A549 (cell line): Measurements from ENCODE around the gene FOS. TPM values are rescaled to one million over a fixed set of nuclear protein-coding genes. Genes with fewer than 3 reads are reported as not detected.

ENCODE experiments used
- ATAC-seq, 2 experiments: fragments of 200-7000 bp in 1 of 2; fragments of >200 bp in 1 of 2; cut with Nextera tagmentation in 1 of 2; cut with Tn5 transposase in 1 of 2; 3 replicates each; pipeline versions ENCODE4 v1.8.0 to v1.9.1; 2018 to 2020; ENCODE audit warnings: mild to moderate bottlenecking in 1 of 2, moderate library complexity in 1 of 2
- CTCF ChIA-PET: fragments of 300-600 bp; sonication (Branson Sonifier 250); formaldehyde crosslinking; extraction: SDS; loops from one replicate; lab custom pipeline; 2021; ENCODE audit warnings: antibody characterized with exemption, inconsistent platforms; lab: Yijun Ruan, JAX
- POLR2A ChIA-PET: fragments of 350-600 bp; formaldehyde crosslinking; extraction: SDS; loops from one replicate; lab custom pipeline; 2021; ENCODE audit warnings: antibody characterized with exemption, inconsistent platforms; lab: Yijun Ruan, JAX
- DNase-seq, 2 experiments: peaks; one replicate each; pipeline versions ENCODE4 v3.0.0 to v3.0.0-alpha.2; 2011 to 2016; ENCODE audit warnings: low read depth in 1 of 2, low spot score in 1 of 2
- FAIRE-seq: peaks from 2 replicates; lab custom pipeline; 2011; peaks lifted over from hg19 to GRCh38; lab: Jason Lieb, UNC
- H3K27ac ChIP-seq, 2 experiments: fragments of >200 bp; sonication (Bioruptor Twin); formaldehyde crosslinking; 3 replicates each; pipeline ENCODE4 v1.5.1; 2016 to 2017
- H3K4me1 ChIP-seq: fragments of >200 bp; sonication (Bioruptor Twin); formaldehyde crosslinking; 3 replicates; pipeline ENCODE4 v1.6.1; 2016
- H3K4me2 ChIP-seq: fragments of >200 bp; sonication (Bioruptor Twin); formaldehyde crosslinking; 3 replicates; pipeline ENCODE4 v1.6.1; 2016
- H3K4me3 ChIP-seq: fragments of >200 bp; sonication (Bioruptor Twin); formaldehyde crosslinking; 3 replicates; pipeline ENCODE4 v1.5.1; 2016
- H3K9me3 ChIP-seq: fragments of >200 bp; sonication (Bioruptor Twin); formaldehyde crosslinking; 3 replicates; pipeline ENCODE4 v1.6.1; 2016
- ATOH8 ChIP-seq: fragments of 250-450 bp; sonication (Bioruptor Pico); IDR thresholded peaks from 2 replicates; pipeline ENCODE4 v1.5.0; 2020; ENCODE audit warnings: low read depth, mild to moderate bottlenecking, moderate library complexity
- BHLHE40 ChIP-seq: IDR thresholded peaks from 2 replicates; pipeline ENCODE4 v1.6.1; 2012; ENCODE audit warnings: low read depth, low read length, inconsistent platforms
- CBX2 ChIP-seq: fragments of 200-600 bp; sonication (generic); IDR thresholded peaks from 2 replicates; pipeline ENCODE4 v1.6.1; 2016; ENCODE audit warnings: low read depth, mild to moderate bottlenecking, borderline replicate concordance
- CBX8 ChIP-seq: fragments of 200-600 bp; sonication (generic); IDR thresholded peaks from 2 replicates; pipeline ENCODE4 v1.6.1; 2016
- CEBPB ChIP-seq, 2 experiments: fragments of >200 bp in 1 of 2; sonication (Bioruptor Twin) in 1 of 2; formaldehyde crosslinking in 1 of 2; IDR thresholded peaks; 2 replicates each; pipeline ENCODE4 v1.6.1; 2012 to 2016
- CHD2 ChIP-seq: fragments of 150-350 bp; IDR thresholded peaks from 2 replicates; pipeline ENCODE4 v1.6.1; 2014; ENCODE audit warnings: low read length; ENCODE audit not compliant: partially characterized antibody
- CHD4 ChIP-seq: fragments of 200-600 bp; sonication (generic); IDR thresholded peaks from 2 replicates; pipeline ENCODE4 v1.6.1; 2016; ENCODE audit warnings: antibody characterized with exemption, mild to moderate bottlenecking, borderline replicate concordance
- E2F6 ChIP-seq: IDR thresholded peaks from 2 replicates; pipeline ENCODE4 v1.6.1; 2012; ENCODE audit warnings: low read depth, borderline replicate concordance
- EHMT2 ChIP-seq: fragments of 200-600 bp; sonication (generic); IDR thresholded peaks from 2 replicates; pipeline ENCODE4 v1.6.1; 2016; ENCODE audit warnings: antibody characterized with exemption, low read depth, mild to moderate bottlenecking, moderate library complexity
- EP300 ChIP-seq, 2 experiments: fragments of >200 bp; sonication (Bioruptor Twin); formaldehyde crosslinking; IDR thresholded peaks; 2 replicates in 1 of 2; 3 replicates in 1 of 2; pipeline ENCODE4 v1.6.1; 2016 to 2017
- FOSB ChIP-seq: fragments of 250-450 bp; sonication (Bioruptor Pico); IDR thresholded peaks from 2 replicates; pipeline ENCODE4 v1.5.0; 2020; ENCODE audit warnings: mild to moderate bottlenecking, moderate library complexity
- FOXS1 ChIP-seq: fragments of 250-450 bp; sonication (Bioruptor Pico); IDR thresholded peaks from 2 replicates; pipeline ENCODE4 v1.5.0; 2020; ENCODE audit warnings: mild to moderate bottlenecking, moderate library complexity
- GATA3 ChIP-seq: IDR thresholded peaks from 2 replicates; pipeline ENCODE4 v1.6.1; 2012; ENCODE audit warnings: borderline replicate concordance
- HES2 ChIP-seq: fragments of >200 bp; sonication (Bioruptor Twin); formaldehyde crosslinking; IDR thresholded peaks from 2 replicates; pipeline ENCODE4 v1.6.1; 2016
- JUNB ChIP-seq: fragments of >200 bp; sonication (Bioruptor Twin); formaldehyde crosslinking; IDR thresholded peaks from 2 replicates; pipeline ENCODE4 v1.6.1; 2016
- KDM1A ChIP-seq: fragments of 200-600 bp; sonication (generic); IDR thresholded peaks from 2 replicates; pipeline ENCODE4 v1.6.1; 2016; ENCODE audit warnings: low read depth, mild to moderate bottlenecking
- MAFK ChIP-seq: fragments of 450-650 bp; IDR thresholded peaks from 2 replicates; pipeline ENCODE4 v1.6.1; 2014; ENCODE audit not compliant: partially characterized antibody
- MYC ChIP-seq: IDR thresholded peaks from 2 replicates; pipeline ENCODE4 v1.6.1; 2012; ENCODE audit warnings: mild to moderate bottlenecking, inconsistent platforms, low read length, improper control_type of control experiment, borderline replicate concordance
- NFE2L2 ChIP-seq: fragments of 150-350 bp; conservative IDR thresholded peaks from 2 replicates; pipeline ENCODE4 v1.6.1; 2014; ENCODE audit warnings: low read length
- NR3C1 ChIP-seq: fragments of >200 bp; sonication (Bioruptor Twin); formaldehyde crosslinking; IDR thresholded peaks from 3 replicates; pipeline ENCODE4 v1.6.1; 2017
- RAD21 ChIP-seq, 2 experiments: fragments of >200 bp in 1 of 2; sonication (Bioruptor Twin) in 1 of 2; formaldehyde crosslinking in 1 of 2; IDR thresholded peaks in 1 of 2; conservative IDR thresholded peaks in 1 of 2; 2 replicates in 1 of 2; 3 replicates in 1 of 2; pipeline ENCODE4 v1.6.1; 2012 to 2018; ENCODE audit warnings: inconsistent platforms in 1 of 2
- RARB ChIP-seq: fragments of 250-450 bp; sonication (Bioruptor Pico); IDR thresholded peaks from 2 replicates; pipeline ENCODE4 v1.8.0; 2021; ENCODE audit warnings: mild to moderate bottlenecking, moderate library complexity
- RFX5 ChIP-seq: fragments of 450-650 bp; IDR thresholded peaks from 2 replicates; pipeline ENCODE4 v1.7.1; 2014; ENCODE audit warnings: antibody characterized with exemption, mild to moderate bottlenecking, moderate library complexity
- ZSCAN20 ChIP-seq: fragments of 250-450 bp; sonication (Bioruptor Pico); IDR thresholded peaks from 2 replicates; pipeline ENCODE4 v1.8.0; 2022; ENCODE audit warnings: mild to moderate bottlenecking, moderate library complexity
- WGBS: methylation state at CpG from one replicate; pipeline ENCODE4 v1.1.6; 2017; ENCODE audit errors: missing lambda C conversion rate; 5-methylcytosine and 5-hydroxymethylcytosine counted together
- polyA plus RNA-seq, 4 experiments: library from polyadenylated mRNA; depleted of rRNA in 3 of 4; stranded (reverse); fragments of >200 nt; fragmentation: RNase III in 1 of 4; extraction: RNeasy Plus Mini Kit Qiagen cat#74134 plus additional on column Dnase treatment in 1 of 4; gene quantifications; 2 replicates in 3 of 4; 3 replicates in 1 of 4; pipeline ENCODE4 v1.2.3, GENCODE V29; 2011 to 2017
- TF ChIP-seq, protein P1 (sequence below): fragments of 250-450 bp; sonication (Bioruptor Pico); IDR thresholded peaks from 2 replicates; pipeline ENCODE4 v1.5.0; 2021; ENCODE audit warnings: mild to moderate bottlenecking, moderate library complexity, borderline replicate concordance
- TF ChIP-seq, protein P2 (sequence below): fragments of 150-350 bp; IDR thresholded peaks from 2 replicates; pipeline ENCODE4 v1.6.1; 2014; ENCODE audit warnings: low read depth, mild to moderate bottlenecking, low read length
- TF ChIP-seq, protein P3 (sequence below): fragments of >200 bp; sonication (Bioruptor Twin); formaldehyde crosslinking; IDR thresholded peaks from 3 replicates; pipeline ENCODE4 v1.6.1; 2016

The FOS gene
- polyA plus RNA-seq, 2 of the 4 experiments (the other 2 are of a cell fraction): 4.2 to 256 TPM

DNA sequence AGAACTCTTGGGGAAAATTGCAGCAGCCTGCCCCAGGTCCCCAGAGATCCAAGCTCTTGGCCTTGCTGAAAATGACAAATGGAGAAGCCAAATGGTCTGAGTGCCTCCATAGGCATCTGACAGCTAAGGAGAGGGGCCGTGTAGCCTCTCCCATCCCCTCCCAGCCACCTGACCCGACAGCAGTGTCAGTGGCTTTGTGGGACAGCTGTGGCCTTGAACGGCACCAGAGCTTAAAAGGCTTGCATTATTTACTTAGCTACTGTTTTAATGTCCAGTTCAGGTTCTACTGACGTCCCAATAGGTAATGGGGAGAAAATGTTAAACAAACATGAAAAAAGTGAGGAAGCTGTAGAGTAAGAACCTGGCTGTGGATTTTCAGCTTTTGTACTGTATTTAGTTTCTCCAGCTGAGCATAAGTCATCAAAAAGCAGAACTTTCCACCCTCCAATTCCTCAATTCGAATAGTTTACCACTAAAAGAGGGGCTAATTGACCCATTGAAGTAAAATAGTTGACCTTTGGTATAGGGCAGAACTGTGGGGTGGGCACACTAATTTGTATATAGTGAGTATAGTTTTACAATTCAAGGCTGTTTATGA lies 50.0 kb downstream of the FOS start:
- DNase-seq (no peak), ATAC-seq (no peak)
- no peak overlapping the region for H3K4me2 ChIP-seq
- H3K9me3 ChIP-seq: no peaks in the 10 kb centered on the region
- POLR2A ChIA-PET: no interaction called here
- no peak overlapping the region for H3K4me3 ChIP-seq
- 33% methylated on average over 5 of the region's 5 CpGs for WGBS
- no peak overlapping the region for H3K27ac ChIP-seq
- TF ChIP-seq EP300 (IDR thresholded peaks at IDR 0.05): no peak
- no peak for TF ChIP-seq NR3C1
- no peak for TF ChIP-seq CBX8
- no peak for TF ChIP-seq E2F6
- TF ChIP-seq, protein P1, sequence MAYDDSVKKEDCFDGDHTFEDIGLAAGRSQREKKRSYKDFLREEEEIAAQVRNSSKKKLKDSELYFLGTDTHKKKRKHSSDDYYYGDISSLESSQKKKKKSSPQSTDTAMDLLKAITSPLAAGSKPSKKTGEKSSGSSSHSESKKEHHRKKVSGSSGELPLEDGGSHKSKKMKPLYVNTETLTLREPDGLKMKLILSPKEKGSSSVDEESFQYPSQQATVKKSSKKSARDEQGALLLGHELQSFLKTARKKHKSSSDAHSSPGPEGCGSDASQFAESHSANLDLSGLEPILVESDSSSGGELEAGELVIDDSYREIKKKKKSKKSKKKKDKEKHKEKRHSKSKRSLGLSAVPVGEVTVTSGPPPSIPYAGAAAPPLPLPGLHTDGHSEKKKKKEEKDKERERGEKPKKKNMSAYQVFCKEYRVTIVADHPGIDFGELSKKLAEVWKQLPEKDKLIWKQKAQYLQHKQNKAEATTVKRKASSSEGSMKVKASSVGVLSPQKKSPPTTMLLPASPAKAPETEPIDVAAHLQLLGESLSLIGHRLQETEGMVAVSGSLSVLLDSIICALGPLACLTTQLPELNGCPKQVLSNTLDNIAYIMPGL (CRISPR knock-in tag): no peak
- TF ChIP-seq KDM1A: no peak
- no peak for TF ChIP-seq HES2
- no peak for TF ChIP-seq FOXS1 (CRISPR knock-in tag)
- no peak for TF ChIP-seq JUNB
- no peak for TF ChIP-seq RFX5
- TF ChIP-seq, all 56 proteins: peak for 0
- FAIRE-seq: no peak
- CTCF ChIA-PET: interaction anchor here (0.6 to 2.1 kb wide), 7 partner anchors 10 to 1426 kb away, joined by 3 to 9 read pairs (median 5); no protein-coding TSS in a partner anchor
- H3K4me1 ChIP-seq: no peaks in the 10 kb centered on the region

GRCh38 chr14:75329369-75329768 lies 50.7 kb downstream of the FOS start:
- H3K4me3 ChIP-seq: no peak overlapping the region
- ATAC-seq: no peak
- no peak overlapping the region for H3K4me2 ChIP-seq
- TF ChIP-seq NFE2L2 (no peak), ATOH8 (CRISPR knock-in tag) (no peak), ZSCAN20 (CRISPR knock-in tag) (no peak)
- TF ChIP-seq, protein P2, sequence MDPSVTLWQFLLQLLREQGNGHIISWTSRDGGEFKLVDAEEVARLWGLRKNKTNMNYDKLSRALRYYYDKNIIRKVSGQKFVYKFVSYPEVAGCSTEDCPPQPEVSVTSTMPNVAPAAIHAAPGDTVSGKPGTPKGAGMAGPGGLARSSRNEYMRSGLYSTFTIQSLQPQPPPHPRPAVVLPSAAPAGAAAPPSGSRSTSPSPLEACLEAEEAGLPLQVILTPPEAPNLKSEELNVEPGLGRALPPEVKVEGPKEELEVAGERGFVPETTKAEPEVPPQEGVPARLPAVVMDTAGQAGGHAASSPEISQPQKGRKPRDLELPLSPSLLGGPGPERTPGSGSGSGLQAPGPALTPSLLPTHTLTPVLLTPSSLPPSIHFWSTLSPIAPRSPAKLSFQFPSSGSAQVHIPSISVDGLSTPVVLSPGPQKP: no peak
- TF ChIP-seq, all 56 proteins: peak for 0
- FAIRE-seq (no peak), DNase-seq (no peak)
- Histone ChIP-seq H3K4me1 (no peaks in the 10 kb centered on the region), H3K27ac (no peak overlapping the region), H3K9me3 (no peaks in the 10 kb centered on the region)
- POLR2A ChIA-PET: no interaction called here
- CTCF ChIA-PET: interaction anchor here (0.9 to 1.7 kb wide), 5 partner anchors 10 to 232 kb away, joined by 3 to 8 read pairs (median 5); no protein-coding TSS in a partner anchor

DNA sequence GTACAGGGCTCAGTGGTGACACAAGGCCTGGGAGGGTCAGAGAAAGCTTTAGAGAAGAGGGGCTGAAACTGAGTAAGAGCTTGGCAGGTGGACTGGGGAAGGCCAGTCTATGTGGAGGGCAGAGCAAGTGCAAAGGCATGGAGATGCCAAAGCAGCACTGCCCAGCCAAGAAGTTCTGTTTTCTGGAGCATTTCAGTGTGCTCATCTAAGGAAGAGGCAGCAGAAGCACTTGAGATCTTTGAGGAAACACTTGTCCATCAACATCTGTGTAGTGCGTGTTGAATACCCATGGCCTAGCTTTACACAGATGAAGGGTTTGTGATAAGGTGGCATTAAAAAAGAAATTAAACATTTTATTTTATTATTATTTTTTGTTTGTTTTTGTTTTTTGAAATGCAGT lies 52.8 kb downstream of the FOS start:
- Histone ChIP-seq H3K9me3 (no peaks in the 10 kb centered on the region), H3K4me2 (no peak overlapping the region), H3K4me3 (no peak overlapping the region), H3K4me1 (no peaks in the 10 kb centered on the region), H3K27ac (no peak overlapping the region)
- no peak for DNase-seq
- 91% methylated on average over 1 of the region's 1 CpG for WGBS
- ChIA-PET CTCF (interaction anchor here (1.3 to 1.9 kb wide), 3 partner anchors 22 to 229 kb away, joined by 3 to 5 read pairs (median 5); no protein-coding TSS in a partner anchor), POLR2A (no interaction called here)
- no peak for FAIRE-seq
- ATAC-seq: no peak
- TF ChIP-seq MAFK (no peak), GATA3 (no peak), EHMT2 (no peak), RARB (CRISPR knock-in tag) (no peak), CHD4 (no peak), FOXS1 (CRISPR knock-in tag) (no peak), RAD21 (conservative IDR thresholded peaks at IDR 0.05 in 1 of 2, IDR thresholded peaks at IDR 0.05 in 1 of 2) (no peak), RFX5 (no peak), CEBPB (IDR thresholded peaks at IDR 0.05) (no peak), EP300 (IDR thresholded peaks at IDR 0.05) (no peak), CBX2 (no peak), MYC (no peak), BHLHE40 (no peak), FOSB (CRISPR knock-in tag) (no peak), CHD2 (no peak)
- TF ChIP-seq, protein P2: no peak
- TF ChIP-seq, protein P3, sequence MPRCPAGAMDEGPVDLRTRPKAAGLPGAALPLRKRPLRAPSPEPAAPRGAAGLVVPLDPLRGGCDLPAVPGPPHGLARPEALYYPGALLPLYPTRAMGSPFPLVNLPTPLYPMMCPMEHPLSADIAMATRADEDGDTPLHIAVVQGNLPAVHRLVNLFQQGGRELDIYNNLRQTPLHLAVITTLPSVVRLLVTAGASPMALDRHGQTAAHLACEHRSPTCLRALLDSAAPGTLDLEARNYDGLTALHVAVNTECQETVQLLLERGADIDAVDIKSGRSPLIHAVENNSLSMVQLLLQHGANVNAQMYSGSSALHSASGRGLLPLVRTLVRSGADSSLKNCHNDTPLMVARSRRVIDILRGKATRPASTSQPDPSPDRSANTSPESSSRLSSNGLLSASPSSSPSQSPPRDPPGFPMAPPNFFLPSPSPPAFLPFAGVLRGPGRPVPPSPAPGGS: no peak
